HT1080 (cell line): ENCODE measurements around the gene DNAJC17. TPM values are rescaled to one million over a fixed set of nuclear protein-coding genes. Genes with fewer than 3 reads are reported as not detected.

Experiments
- DNase-seq: peaks from one replicate; pipeline ENCODE4 v3.0.0-alpha.2; 2015; ENCODE audit warnings: low read depth
- polyA plus RNA-seq, 2 experiments: library from polyadenylated mRNA; depleted of rRNA; stranded (reverse); fragments of >200 nt; gene quantifications; 2 replicates each; pipeline ENCODE4 v1.2.3, GENCODE V29; 2015
- total RNA-seq: library from RNA; depleted of rRNA; stranded (reverse); fragments of >200 nt; shearing (Covaris generic); gene quantifications from 2 replicates; pipeline ENCODE4 v1.2.3, GENCODE V29; 2014; rRNA removed

The DNAJC17 gene
- 28.0 and 40.7 TPM in 2 replicates for total RNA-seq
- 24.7 and 42.0 TPM in 2 replicates for polyA plus RNA-seq (2015; cell fraction: cytosol; rRNA removed)
- polyA plus RNA-seq (2015; cell fraction: nucleus; rRNA removed) = 36.4 and 49.2 TPM in 2 replicates

GRCh38 chr15:40807028-40807887, at the start of gene DNAJC17, which contains the start of gene ZFYVE19:
Gene DNAJC17 (minus strand): TSS chr15:40807473. CDS start chr15:40807446, 27 bp downstream.
Gene ZFYVE19 (plus strand): TSS chr15:40807089. CDS start chr15:40807590, 501 bp downstream.
- DNase-seq = peak; percentile 98

GRCh38 chr15:40856746-40857145, 49.5 kb upstream of the DNAJC17 start:
- no peak for DNase-seq

DNA sequence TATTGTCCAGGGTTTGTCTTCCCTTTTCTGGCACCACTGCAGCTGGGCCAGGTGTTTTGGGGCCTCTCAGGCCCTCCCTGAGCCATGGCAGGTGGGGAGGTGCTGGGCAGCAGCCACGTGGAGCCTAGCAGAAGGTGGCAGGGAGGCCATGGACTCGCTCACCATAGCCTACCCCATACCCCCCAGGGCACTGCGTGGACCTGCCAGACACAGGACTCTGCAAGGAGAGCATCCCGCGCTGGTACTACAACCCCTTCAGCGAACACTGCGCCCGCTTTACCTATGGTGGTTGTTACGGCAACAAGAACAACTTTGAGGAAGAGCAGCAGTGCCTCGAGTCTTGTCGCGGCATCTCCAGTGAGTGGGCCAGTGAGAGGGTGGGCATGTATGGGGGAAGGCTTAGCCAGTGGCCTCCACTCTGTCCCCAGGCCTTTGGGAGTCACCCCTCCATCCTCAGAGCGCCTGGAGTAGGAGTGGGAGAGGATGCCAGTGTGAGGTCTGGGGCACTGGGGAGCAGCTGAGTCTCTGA, 48.5 kb upstream of the DNAJC17 start:
- no peak for DNase-seq

DNA sequence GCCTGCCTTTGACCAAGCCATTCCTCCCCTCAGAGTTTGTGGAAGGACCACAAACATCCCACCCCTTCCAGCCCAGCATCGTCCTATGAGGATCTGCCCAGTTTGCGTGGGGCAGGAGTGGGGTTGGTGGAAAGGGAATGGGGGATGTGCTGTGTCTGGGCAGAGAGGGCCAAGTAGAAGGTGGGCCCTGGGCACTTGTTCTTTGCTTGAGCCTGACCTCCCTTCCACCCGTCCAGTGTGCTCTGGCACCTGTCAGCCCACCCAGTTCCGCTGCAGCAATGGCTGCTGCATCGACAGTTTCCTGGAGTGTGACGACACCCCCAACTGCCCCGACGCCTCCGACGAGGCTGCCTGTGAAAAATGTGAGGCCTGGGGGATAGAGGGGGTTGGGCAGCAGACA, 46.9 kb upstream of the DNAJC17 start:
- no peak for DNase-seq

DNA sequence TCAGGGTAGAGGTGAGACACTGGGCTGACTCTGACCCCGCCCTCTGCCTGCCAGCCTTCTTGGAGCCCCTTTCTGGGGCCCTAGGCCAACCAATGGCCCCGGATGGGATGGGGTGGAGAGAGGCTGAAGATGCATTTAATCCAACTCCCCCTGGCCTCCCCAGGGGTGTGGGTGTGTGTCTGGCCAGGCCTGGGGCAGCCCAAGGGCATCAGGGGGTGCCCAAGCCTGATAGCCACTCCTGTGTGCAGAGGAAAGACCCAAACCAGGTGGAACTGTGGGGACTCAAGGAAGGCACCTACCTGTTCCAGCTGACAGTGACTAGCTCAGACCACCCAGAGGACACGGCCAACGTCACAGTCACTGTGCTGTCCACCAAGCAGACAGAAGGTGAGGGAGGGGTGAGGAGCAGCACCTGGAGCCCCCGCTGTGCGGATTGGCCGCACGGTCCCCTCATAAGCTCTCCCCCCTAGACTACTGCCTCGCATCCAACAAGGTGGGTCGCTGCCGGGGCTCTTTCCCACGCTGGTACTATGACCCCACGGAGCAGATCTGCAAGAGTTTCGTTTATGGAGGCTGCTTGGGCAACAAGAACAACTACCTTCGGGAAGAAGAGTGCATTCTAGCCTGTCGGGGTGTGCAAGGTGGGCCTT, 46.1 kb upstream of the DNAJC17 start:
- DNase-seq = no peak

DNA sequence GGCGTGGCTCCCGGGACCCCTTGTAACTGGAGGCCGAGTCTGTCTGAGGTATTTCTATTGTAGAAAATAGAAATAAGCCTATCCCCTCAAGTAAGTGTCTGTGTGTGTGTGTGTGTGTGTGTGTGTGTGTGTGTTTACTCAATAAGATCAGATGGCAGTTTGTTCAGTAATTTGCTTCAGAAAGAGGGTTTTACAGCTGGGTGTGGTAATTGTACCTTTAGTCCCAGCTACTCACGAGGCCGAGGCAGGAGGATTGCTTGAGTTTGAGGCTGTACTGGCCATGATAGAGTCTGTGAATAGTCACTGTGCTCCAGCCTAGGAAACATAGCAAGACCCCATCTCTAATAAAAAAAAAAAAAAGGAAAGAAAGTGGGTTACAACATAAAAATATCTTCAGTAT, 45.3 kb upstream of the DNAJC17 start:
- DNase-seq = no peak

DNA sequence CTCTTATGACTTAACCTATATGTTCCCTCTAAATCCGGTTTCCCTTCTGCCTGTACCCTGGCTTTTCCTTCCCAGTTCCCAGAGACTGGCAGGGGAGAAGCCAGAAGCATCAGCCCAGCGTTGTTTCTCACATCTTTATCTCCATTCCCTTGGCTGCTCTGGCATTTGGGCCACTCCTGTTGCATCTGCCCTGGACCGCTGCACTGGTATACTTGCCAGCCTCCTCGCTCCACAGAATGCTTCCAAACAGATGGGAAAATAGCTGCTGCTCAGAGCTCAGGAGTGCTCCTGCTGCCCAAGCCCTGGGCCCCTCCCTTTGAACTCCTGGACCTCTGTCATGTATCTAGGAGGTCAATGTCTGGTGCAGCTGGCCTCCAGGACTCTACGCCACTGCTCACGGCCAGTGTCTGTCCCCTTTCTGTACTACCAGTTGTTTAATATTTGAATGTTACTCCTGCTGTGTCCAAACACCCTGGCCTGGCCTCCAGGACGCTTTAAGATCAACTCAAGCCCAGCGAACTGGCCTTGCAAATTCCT, 43.4 kb upstream of the DNAJC17 start:
- no peak for DNase-seq

DNA sequence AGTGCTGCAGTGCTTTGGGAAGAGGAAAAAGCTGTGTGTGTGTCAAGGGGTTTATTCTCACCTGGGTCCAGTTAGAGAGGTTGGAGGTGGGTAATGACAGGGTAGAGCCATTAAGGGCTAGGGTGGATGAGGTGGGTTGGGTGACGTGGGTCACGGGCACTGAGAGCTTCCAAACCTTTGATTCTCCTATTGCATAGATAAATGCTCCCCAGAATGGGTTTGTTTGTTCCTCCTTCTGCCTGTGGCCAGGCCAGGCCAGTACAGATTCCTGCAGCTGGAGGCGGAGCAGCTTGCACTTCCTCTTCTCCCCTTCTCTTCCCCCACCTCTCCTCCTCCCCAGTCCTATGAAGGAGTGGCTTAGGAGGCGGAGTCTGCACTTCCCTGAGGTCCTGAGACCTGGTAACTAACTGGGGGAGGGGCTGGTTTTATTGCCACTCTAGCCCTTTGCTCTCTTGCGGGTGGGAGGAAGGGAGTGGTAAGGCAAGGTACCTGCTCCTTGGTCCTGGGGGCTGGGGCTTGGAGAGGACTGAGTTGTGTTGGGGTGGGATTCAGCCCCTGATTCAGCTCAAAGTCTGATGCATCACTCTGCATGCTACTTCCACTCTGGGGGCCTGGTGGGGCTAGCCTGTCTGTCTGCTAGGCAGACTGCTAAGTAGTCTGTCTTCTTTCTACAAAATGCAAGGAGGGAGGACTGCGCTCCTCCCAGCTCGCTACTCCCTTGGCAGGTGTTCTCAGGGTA, 40.1 kb upstream of the DNAJC17 start:
- DNase-seq = peak; percentile 54

- no peak for DNase-seq
These were observed 39.6 kb upstream of the DNAJC17 start for GRCh38 chr15:40846841-40847222.

- peak; percentile 43 for DNase-seq
These were observed 38.4 kb upstream of the DNAJC17 start for GRCh38 chr15:40845511-40846284.

GRCh38 chr15:40845036-40845435, 37.8 kb upstream of the DNAJC17 start:
- no peak for DNase-seq

GRCh38 chr15:40844696-40845030, 37.4 kb upstream of the DNAJC17 start:
- no peak for DNase-seq

- DNase-seq = no peak
These were observed 36.8 kb upstream of the DNAJC17 start, which contains the start of gene SPINT1 for GRCh38 chr15:40843885-40844695. Gene SPINT1 (plus strand): TSS chr15:40844048. CDS start chr15:40844555, 507 bp downstream.

- DNase-seq = no peak
These were observed 36.1 kb upstream of the DNAJC17 start for GRCh38 chr15:40843261-40843884.

GRCh38 chr15:40841741-40842140, 34.5 kb upstream of the DNAJC17 start:
- DNase-seq = no peak

DNA sequence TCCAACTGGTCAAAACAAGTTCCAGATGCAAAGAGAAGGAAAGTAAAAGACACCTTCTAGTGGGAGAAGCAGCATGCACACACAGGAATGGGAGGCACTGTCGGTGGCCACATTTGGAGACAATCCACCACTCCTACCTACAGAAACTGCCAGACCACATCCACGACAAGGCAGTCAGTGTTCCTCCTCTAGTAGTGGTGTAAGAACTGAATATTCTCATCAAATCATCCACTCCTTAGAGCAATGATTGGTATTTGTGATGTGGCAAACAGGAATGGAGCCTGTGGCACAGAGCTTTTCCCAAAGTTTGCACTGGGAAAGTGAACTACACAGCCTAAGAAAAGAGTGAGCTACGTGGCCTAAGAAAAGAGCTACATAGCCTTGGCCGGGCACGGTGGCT, 31.5 kb upstream of the DNAJC17 start:
- no peak for DNase-seq

DNA sequence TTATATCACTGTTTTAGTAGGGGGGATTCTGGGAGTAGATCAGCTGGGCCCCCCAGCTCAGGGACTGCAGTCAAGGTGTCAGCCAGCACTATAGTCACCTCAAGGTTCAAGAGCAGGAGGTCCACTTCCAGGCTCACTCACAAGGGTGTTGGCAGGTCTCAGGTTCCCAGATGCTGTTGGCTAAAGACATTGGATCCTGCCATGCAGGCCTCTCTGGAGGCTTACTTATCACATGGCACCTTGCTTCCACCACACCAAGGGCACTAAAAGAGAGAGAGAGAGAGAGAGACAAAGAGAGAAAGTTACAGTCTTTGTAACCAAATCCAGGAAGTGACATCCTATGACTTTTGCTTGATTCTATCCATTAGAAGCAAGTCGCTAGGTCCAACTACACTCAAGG, 28.7 kb upstream of the DNAJC17 start:
- peak; percentile 23 for DNase-seq

GRCh38 chr15:40832903-40833302, 25.6 kb upstream of the DNAJC17 start:
- no peak for DNase-seq

DNA sequence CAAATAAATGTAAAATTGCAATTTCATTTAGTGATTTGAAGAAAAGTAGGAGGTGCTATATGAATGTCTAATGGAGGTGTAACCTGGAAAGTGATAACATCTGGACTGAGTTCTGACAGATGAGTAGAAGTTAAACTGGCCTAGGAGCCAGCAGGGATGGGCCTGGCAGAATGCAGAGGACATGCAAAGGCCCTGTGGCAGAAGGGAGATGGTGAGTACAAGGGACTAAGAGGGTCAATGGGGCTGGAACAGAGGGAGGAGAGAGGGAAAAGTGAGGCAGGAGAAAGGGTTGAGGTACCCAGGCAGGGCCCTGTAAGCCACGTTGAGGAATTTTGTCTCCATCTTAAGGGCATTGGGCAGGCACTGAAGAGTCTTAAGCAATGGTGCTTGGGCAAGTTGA, 24.6 kb upstream of the DNAJC17 start:
- no peak for DNase-seq
